ENCODE results near the gene IL1R2.

IL1R2 gene

DNA sequence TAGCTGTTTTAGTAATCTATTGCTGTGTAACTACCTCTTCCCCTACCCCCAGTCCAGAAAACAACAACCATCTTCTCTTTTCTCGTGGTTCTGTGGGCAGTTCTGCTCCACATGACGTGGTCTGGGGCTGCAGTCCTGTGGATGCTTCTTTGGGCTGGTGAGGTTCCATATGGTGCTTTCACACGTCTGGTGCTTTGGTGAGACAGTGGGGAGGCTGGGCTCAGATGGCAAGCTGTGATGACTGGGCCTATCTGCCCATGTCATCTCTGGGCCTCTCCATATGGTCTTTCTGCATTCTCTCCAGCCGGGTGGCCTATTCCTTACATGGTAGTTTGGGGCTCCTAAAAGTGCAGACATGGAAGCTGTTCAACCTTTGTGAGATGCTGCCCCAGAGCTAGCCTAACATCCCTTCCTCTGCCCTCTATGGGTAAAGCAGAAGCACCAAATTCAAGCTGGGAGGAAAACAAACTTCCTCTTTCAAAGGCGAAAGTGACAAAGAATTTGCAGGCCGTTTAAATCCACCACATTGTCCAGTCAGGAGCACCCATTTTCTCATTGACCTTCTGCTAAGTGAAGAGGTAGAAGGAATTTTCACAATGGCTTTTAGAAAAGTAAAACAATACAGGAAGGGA is 82.5 kb downstream of the IL1R2 start:
- Mint-ChIP-seq H3K9me3 (no peaks in the 10 kb centered on the region), H3K4me1 (no peaks in the 10 kb centered on the region), H3K27ac (no peak overlapping the region), H3K36me3 (no peaks in the 10 kb centered on the region), H3K27me3 (peaks cover 29% of the 10 kb centered on the region), H3K4me3 (no peak overlapping the region)
- ATAC-seq = peak; percentile 48

DNA sequence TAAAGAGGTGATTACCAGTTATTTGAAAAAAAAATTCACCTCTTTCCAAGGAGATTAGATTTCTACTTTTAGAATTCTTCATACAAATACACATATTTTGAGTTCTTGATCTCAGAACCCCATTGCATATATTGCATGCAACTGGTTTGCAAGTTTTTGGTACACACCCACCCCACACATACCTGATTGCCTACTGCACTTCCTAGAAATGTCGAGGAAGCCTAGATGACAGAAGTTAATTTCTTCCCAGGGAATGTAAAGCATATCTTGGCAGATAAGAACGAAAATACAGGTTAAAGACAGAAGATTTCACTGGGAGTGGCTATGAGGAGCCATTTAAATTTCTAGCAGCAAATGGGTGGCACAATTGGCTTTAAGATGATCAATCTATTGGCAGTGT is 83.7 kb downstream of the IL1R2 start:
- Mint-ChIP-seq H3K9me3 (no peaks in the 10 kb centered on the region), H3K36me3 (no peaks in the 10 kb centered on the region), H3K27ac (no peak overlapping the region), H3K4me3 (no peak overlapping the region), H3K27me3 (peaks cover 30% of the 10 kb centered on the region), H3K4me1 (peaks cover 5% of the 10 kb centered on the region)
- no peak for ATAC-seq

DNA sequence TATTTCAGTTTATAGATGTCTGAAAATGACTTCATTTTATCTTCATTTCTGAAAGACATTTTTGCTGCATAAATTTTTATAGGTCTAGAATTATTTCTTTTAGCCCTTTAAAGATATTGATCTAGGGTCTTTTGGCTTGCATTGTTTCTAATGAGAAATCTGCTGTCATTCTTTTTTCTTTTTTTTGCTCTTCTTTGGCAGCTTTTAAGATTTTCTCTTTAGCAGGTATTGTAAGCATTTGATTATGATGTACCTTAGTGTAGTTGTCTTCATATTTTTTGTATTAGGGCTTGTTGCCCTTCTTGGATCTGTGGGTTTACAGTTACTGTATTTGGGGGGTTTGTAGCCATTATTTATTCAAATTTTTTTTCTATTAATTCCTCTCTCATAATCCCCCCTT is 84.8 kb downstream of the IL1R2 start:
- H3K4me3 Mint-ChIP-seq = no peak overlapping the region
- no peaks in the 10 kb centered on the region for H3K9me3 Mint-ChIP-seq
- H3K27ac Mint-ChIP-seq = no peak overlapping the region
- H3K36me3 Mint-ChIP-seq = no peaks in the 10 kb centered on the region
- H3K27me3 Mint-ChIP-seq = peaks cover 30% of the 10 kb centered on the region
- peaks cover 15% of the 10 kb centered on the region for H3K4me1 Mint-ChIP-seq
- ATAC-seq = no peak

All from stimulated activated memory B cell treated with anti-CD40 and anti-IgM and Interleukin-4, amounts not matched to agents 10 μg/mL and 1 μg/mL and 100 μg/mL, for 72 hours (primary cell).